Activated naive CD4-positive, alpha-beta T cell treated with anti-CD3 and anti-CD28 coated beads, Interleukin-2, amount 50 U/mL, for 72 hours (primary cell): ENCODE results near the gene TACC2. TPM values are rescaled to one million over a fixed set of nuclear protein-coding genes. Genes with fewer than 3 reads are reported as not detected.

Source experiments
- ATAC-seq, 2 donors: fragments of 150-1000 bp; cut with Tn5 transposase; 2 replicates each; pipeline ENCODE4 v1.10.0; 2021; ENCODE audit warnings: mild to moderate bottlenecking in 2 of 2, moderate library complexity in 2 of 2
- DNase-seq, 2 donors: peaks; one replicate each; pipeline ENCODE4 v3.0.0; 2021 to 2022; ENCODE audit warnings: low spot score in 2 of 2
- H3K27ac Mint-ChIP-seq, 2 donors: one replicate each; pipeline ENCODE4 v1.8.0; 2022; ENCODE audit warnings: mild to moderate bottlenecking in 2 of 2, mixed read lengths in 2 of 2
- H3K36me3 Mint-ChIP-seq, 2 donors: one replicate each; pipeline ENCODE4 v1.8.0; 2022; ENCODE audit warnings: mixed read lengths in 2 of 2
- H3K9me3 Mint-ChIP-seq, 2 donors: one replicate each; pipeline ENCODE4 v1.8.0; 2022; ENCODE audit warnings: mixed read lengths in 2 of 2
- total RNA-seq, 2 donors: library from RNA; stranded (reverse); gene quantifications; one replicate each; pipeline ENCODE4 v1.2.3, GENCODE V29; 2022

TACC2 gene
- total RNA-seq, 2 donors from 2014 or later = not detected

- DNase-seq = no peak
- Mint-ChIP-seq H3K27ac (no peak overlapping the region), H3K9me3 (no peaks in the 10 kb centered on the region), H3K36me3 (no peaks in the 10 kb centered on the region)
- no peak for ATAC-seq
Observed at GRCh38 chr10:122216047-122216446, 227.1 kb downstream of the TACC2 start.

GRCh38 chr10:122219340-122219739 lies 230.4 kb downstream of the TACC2 start:
- ATAC-seq (no peak), DNase-seq (no peak)
- Mint-ChIP-seq H3K9me3 (no peaks in the 10 kb centered on the region), H3K27ac (no peak overlapping the region), H3K36me3 (no peaks in the 10 kb centered on the region)

- Mint-ChIP-seq H3K27ac (no peak overlapping the region), H3K36me3 (no peaks in the 10 kb centered on the region), H3K9me3 (no peaks in the 10 kb centered on the region)
- DNase-seq = no peak
- ATAC-seq = no peak
Observed at GRCh38 chr10:122220736-122221135, 231.8 kb downstream of the TACC2 start.

GRCh38 chr10:122221958-122222357 lies 233.0 kb downstream of the TACC2 start:
- no peaks in the 10 kb centered on the region for H3K9me3 Mint-ChIP-seq
- H3K27ac Mint-ChIP-seq = no peak overlapping the region
- no peak for ATAC-seq
- DNase-seq = no peak
- H3K36me3 Mint-ChIP-seq = no peaks in the 10 kb centered on the region

GRCh38 chr10:122222638-122223037 lies 233.7 kb downstream of the TACC2 start:
- Mint-ChIP-seq H3K9me3 (no peaks in the 10 kb centered on the region), H3K36me3 (no peaks in the 10 kb centered on the region)

GRCh38 chr10:122224159-122224558 lies 235.2 kb downstream of the TACC2 start:
- Mint-ChIP-seq H3K27ac (no peak overlapping the region), H3K36me3 (no peaks in the 10 kb centered on the region), H3K9me3 (no peaks in the 10 kb centered on the region)
- no peak for DNase-seq
- ATAC-seq = no peak

More at GRCh38 chr10:122222638-122223037, 233.7 kb downstream of the TACC2 start:
- ATAC-seq (no peak), DNase-seq (no peak)
- no peak overlapping the region for H3K27ac Mint-ChIP-seq

- no peak for ATAC-seq
Observed at GRCh38 chr10:122225330-122225729, 236.4 kb downstream of the TACC2 start.

GRCh38 chr10:122227754-122228153 lies 238.8 kb downstream of the TACC2 start:
- Mint-ChIP-seq H3K36me3 (no peaks in the 10 kb centered on the region), H3K9me3 (no peaks in the 10 kb centered on the region), H3K27ac (no peak overlapping the region)
- DNase-seq (no peak), ATAC-seq (no peak)

More at GRCh38 chr10:122225330-122225729, 236.4 kb downstream of the TACC2 start:
- H3K27ac Mint-ChIP-seq = no peak overlapping the region
- H3K9me3 Mint-ChIP-seq = no peaks in the 10 kb centered on the region
- DNase-seq = no peak
- H3K36me3 Mint-ChIP-seq = no peaks in the 10 kb centered on the region

GRCh38 chr10:122229666-122230065 lies 240.7 kb downstream of the TACC2 start:
- ATAC-seq = no peak
- Mint-ChIP-seq H3K9me3 (no peaks in the 10 kb centered on the region), H3K36me3 (no peaks in the 10 kb centered on the region), H3K27ac (no peak overlapping the region)
- no peak for DNase-seq

GRCh38 chr10:122230222-122230621 lies 241.3 kb downstream of the TACC2 start:
- H3K27ac Mint-ChIP-seq = no peak overlapping the region
- no peak for DNase-seq
- ATAC-seq = no peak

GRCh38 chr10:122232769-122233168 lies 243.8 kb downstream of the TACC2 start:
- no peaks in the 10 kb centered on the region for H3K9me3 Mint-ChIP-seq
- DNase-seq (no peak), ATAC-seq (no peak)
- no peak overlapping the region for H3K27ac Mint-ChIP-seq
- no peaks in the 10 kb centered on the region for H3K36me3 Mint-ChIP-seq

More at GRCh38 chr10:122230222-122230621, 241.3 kb downstream of the TACC2 start:
- no peaks in the 10 kb centered on the region for H3K9me3 Mint-ChIP-seq
- no peaks in the 10 kb centered on the region for H3K36me3 Mint-ChIP-seq

GRCh38 chr10:122233857-122234348 lies 244.9 kb downstream of the TACC2 start:
- H3K27ac Mint-ChIP-seq = no peak overlapping the region
- no peak for DNase-seq

GRCh38 chr10:122234416-122234815 lies 245.5 kb downstream of the TACC2 start:
- Mint-ChIP-seq H3K9me3 (no peaks in the 10 kb centered on the region), H3K36me3 (no peaks in the 10 kb centered on the region), H3K27ac (no peak overlapping the region)
- no peak for DNase-seq
- no peak for ATAC-seq

More at GRCh38 chr10:122233857-122234348, 244.9 kb downstream of the TACC2 start:
- no peaks in the 10 kb centered on the region for H3K36me3 Mint-ChIP-seq
- no peaks in the 10 kb centered on the region for H3K9me3 Mint-ChIP-seq
- no peak for ATAC-seq

- H3K27ac Mint-ChIP-seq = no peak overlapping the region
Observed at GRCh38 chr10:122236690-122237306, 247.8 kb downstream of the TACC2 start.

GRCh38 chr10:122237331-122237990 lies 248.5 kb downstream of the TACC2 start:
- H3K27ac Mint-ChIP-seq = no peak overlapping the region
- H3K36me3 Mint-ChIP-seq = no peaks in the 10 kb centered on the region
- no peak for ATAC-seq
- H3K9me3 Mint-ChIP-seq = no peaks in the 10 kb centered on the region
- DNase-seq = no peak

More at GRCh38 chr10:122236690-122237306, 247.8 kb downstream of the TACC2 start:
- DNase-seq = no peak
- no peaks in the 10 kb centered on the region for H3K9me3 Mint-ChIP-seq
- ATAC-seq = no peak
- H3K36me3 Mint-ChIP-seq = no peaks in the 10 kb centered on the region

- H3K9me3 Mint-ChIP-seq = no peaks in the 10 kb centered on the region
- DNase-seq (no peak), ATAC-seq (no peak)
- H3K36me3 Mint-ChIP-seq = no peaks in the 10 kb centered on the region
- no peak overlapping the region for H3K27ac Mint-ChIP-seq
Observed at GRCh38 chr10:122239578-122240257, 250.8 kb downstream of the TACC2 start.

- DNase-seq = no peak
- no peak for ATAC-seq
- Mint-ChIP-seq H3K36me3 (no peaks in the 10 kb centered on the region), H3K27ac (no peak overlapping the region), H3K9me3 (no peaks in the 10 kb centered on the region)
Observed at GRCh38 chr10:122240401-122240800, 251.4 kb downstream of the TACC2 start.
